ENCODE measurements around the gene SCAI.

DNA sequence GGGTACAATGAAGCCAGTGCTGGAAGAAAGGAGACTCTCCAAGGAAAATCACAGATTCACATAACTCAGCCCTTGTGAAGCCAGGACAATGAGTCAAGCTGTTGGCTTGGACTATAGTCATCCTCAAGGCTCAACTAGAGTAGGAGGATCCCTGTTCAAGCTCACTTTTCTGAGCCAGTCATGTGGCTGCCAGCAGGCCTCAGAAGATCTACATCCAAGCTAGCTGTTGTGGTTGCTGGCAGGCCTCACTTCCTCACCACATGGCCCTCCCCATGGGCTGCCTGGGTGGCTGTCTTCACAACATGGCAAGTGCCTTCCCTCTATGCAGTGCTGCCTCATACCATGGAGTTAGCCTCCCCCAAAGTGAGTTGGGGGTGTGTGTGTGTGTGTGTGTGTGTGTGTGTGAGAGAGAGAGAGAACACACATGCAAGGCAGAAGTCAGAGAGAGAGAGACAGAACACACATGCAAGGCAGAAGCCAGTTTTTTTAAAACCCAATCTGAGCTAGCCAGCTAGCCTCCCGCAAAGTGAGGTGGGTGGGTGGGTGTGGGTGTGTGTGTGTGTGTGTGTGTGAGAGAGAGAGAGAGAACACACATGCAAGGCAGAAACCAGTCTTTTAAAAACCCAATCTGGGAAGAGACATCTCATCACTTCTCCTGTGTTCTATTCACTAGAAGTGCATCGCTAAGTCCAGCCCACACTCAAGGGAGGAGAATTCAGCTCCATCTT, 17.1 kb downstream of the SCAI start:
- TF ChIP-seq ARNTL (CRISPR knock-in tag; IDR thresholded peaks at IDR 0.05; ENCODE audit: borderline replicate concordance, low read depth) (no peak), TCF4 (CRISPR knock-in tag; IDR thresholded peaks at IDR 0.05; ENCODE audit: borderline replicate concordance) (no peak), ESRRG (CRISPR knock-in tag; IDR thresholded peaks at IDR 0.05) (no peak), ZNF565 (CRISPR knock-in tag; conservative IDR thresholded peaks at IDR 0.05; ENCODE audit: low read depth) (no peak), ZFP30 (CRISPR knock-in tag; IDR thresholded peaks at IDR 0.05) (no peak), TOX (CRISPR knock-in tag; IDR thresholded peaks at IDR 0.05; ENCODE audit: borderline replicate concordance) (no peak), OSR1 (CRISPR knock-in tag; IDR thresholded peaks at IDR 0.05) (no peak), PPARA (CRISPR knock-in tag; IDR thresholded peaks at IDR 0.05; ENCODE audit: borderline replicate concordance) (no peak)
- TF ChIP-seq, protein P1, sequence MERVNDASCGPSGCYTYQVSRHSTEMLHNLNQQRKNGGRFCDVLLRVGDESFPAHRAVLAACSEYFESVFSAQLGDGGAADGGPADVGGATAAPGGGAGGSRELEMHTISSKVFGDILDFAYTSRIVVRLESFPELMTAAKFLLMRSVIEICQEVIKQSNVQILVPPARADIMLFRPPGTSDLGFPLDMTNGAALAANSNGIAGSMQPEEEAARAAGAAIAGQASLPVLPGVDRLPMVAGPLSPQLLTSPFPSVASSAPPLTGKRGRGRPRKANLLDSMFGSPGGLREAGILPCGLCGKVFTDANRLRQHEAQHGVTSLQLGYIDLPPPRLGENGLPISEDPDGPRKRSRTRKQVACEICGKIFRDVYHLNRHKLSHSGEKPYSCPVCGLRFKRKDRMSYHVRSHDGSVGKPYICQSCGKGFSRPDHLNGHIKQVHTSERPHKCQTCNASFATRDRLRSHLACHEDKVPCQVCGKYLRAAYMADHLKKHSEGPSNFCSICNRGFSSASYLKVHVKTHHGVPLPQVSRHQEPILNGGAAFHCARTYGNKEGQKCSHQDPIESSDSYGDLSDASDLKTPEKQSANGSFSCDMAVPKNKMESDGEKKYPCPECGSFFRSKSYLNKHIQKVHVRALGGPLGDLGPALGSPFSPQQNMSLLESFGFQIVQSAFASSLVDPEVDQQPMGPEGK (CRISPR knock-in tag; IDR thresholded peaks at IDR 0.05; ENCODE audit: borderline replicate concordance), result no peak
- TF ChIP-seq, protein P2, sequence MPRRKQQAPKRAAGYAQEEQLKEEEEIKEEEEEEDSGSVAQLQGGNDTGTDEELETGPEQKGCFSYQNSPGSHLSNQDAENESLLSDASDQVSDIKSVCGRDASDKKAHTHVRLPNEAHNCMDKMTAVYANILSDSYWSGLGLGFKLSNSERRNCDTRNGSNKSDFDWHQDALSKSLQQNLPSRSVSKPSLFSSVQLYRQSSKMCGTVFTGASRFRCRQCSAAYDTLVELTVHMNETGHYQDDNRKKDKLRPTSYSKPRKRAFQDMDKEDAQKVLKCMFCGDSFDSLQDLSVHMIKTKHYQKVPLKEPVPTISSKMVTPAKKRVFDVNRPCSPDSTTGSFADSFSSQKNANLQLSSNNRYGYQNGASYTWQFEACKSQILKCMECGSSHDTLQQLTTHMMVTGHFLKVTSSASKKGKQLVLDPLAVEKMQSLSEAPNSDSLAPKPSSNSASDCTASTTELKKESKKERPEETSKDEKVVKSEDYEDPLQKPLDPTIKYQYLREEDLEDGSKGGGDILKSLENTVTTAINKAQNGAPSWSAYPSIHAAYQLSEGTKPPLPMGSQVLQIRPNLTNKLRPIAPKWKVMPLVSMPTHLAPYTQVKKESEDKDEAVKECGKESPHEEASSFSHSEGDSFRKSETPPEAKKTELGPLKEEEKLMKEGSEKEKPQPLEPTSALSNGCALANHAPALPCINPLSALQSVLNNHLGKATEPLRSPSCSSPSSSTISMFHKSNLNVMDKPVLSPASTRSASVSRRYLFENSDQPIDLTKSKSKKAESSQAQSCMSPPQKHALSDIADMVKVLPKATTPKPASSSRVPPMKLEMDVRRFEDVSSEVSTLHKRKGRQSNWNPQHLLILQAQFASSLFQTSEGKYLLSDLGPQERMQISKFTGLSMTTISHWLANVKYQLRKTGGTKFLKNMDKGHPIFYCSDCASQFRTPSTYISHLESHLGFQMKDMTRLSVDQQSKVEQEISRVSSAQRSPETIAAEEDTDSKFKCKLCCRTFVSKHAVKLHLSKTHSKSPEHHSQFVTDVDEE (CRISPR knock-in tag; IDR thresholded peaks at IDR 0.05), result no peak

Data from SK-N-SH treated with all-trans-retinoic acid at 6 μM for 48 hours (cell line).